Activated CD4-positive, CD25-positive, alpha-beta regulatory T cell (primary cell): ENCODE data around the gene AEBP1.

ENCODE experiments used
- DNase-seq, 4 experiments: peaks; one replicate each; lab custom pipeline; 2025; lab: John Stamatoyannopoulos, UW

The AEBP1 gene

GRCh38 chr7:44103923-44104859 lies at the start of gene AEBP1:
Gene AEBP1, plus strand, starts transcription at chr7:44104345. Its CDS starts 321 bp downstream, at chr7:44104666.
- no peak for DNase-seq

- no peak for DNase-seq
Observed at GRCh38 chr7:44056681-44057080, 47.5 kb upstream of the AEBP1 start.

- DNase-seq: no peak
Observed at GRCh38 chr7:44057181-44057848, 46.8 kb upstream of the AEBP1 start.

GRCh38 chr7:44057849-44058758 lies 46.0 kb upstream of the AEBP1 start:
- DNase-seq: no peak

GRCh38 chr7:44058759-44059218 lies 45.4 kb upstream of the AEBP1 start:
- DNase-seq: no peak

GRCh38 chr7:44059219-44060090 lies 44.7 kb upstream of the AEBP1 start:
- no peak for DNase-seq

- DNase-seq: no peak
Observed at GRCh38 chr7:44060091-44060947, 43.8 kb upstream of the AEBP1 start.

GRCh38 chr7:44060948-44061644 lies 43.0 kb upstream of the AEBP1 start:
- DNase-seq: no peak

- no peak for DNase-seq
Observed at GRCh38 chr7:44061645-44062179, 42.4 kb upstream of the AEBP1 start.

GRCh38 chr7:44062180-44062902 lies 41.8 kb upstream of the AEBP1 start:
- no peak for DNase-seq

GRCh38 chr7:44062903-44063295 lies 41.2 kb upstream of the AEBP1 start:
- no peak for DNase-seq

- DNase-seq: no peak
Observed at GRCh38 chr7:44063547-44063893, 40.6 kb upstream of the AEBP1 start.

GRCh38 chr7:44063894-44064651 lies 40.1 kb upstream of the AEBP1 start:
- DNase-seq: no peak

- no peak for DNase-seq
Observed at GRCh38 chr7:44064791-44065430, 39.2 kb upstream of the AEBP1 start.

GRCh38 chr7:44065431-44066110 lies 38.6 kb upstream of the AEBP1 start, which contains the start of gene PGAM2:
Gene PGAM2, minus strand, starts transcription at chr7:44065567. Its CDS starts 38 bp downstream, at chr7:44065529.
- DNase-seq: no peak

- DNase-seq: no peak
Observed at GRCh38 chr7:44066111-44066460, 38.1 kb upstream of the AEBP1 start.
